Adipocyte (in vitro differentiated cells): ENCODE measurements around the gene CCDC90B.
"Not testable (repeated sequence)": the region's sequence is repeated elsewhere in the genome, so short reads cannot be mapped to it uniquely, and the experiment has no call there.

Experiments used
- DNase-seq: peaks from one replicate; pipeline ENCODE4 v3.0.0-alpha.2; 2015; ENCODE audit warnings: low read depth
- H3K27me3 ChIP-seq: replicated peaks from 2 replicates; pipeline ENCODE4 v1.7.0; 2013; ENCODE audit warnings: mild to moderate bottlenecking, low read length, moderate library complexity; ENCODE audit not compliant: control insufficient read depth, insufficient read depth
- H3K36me3 ChIP-seq: 2 replicates; pipeline ENCODE4 v1.7.0; 2013; ENCODE audit warnings: low read length, mild to moderate bottlenecking, moderate library complexity; ENCODE audit not compliant: control insufficient read depth, insufficient read depth, severe bottlenecking
- H3K4me1 ChIP-seq: 2 replicates; pipeline ENCODE4 v1.7.0; 2013; ENCODE audit warnings: mild to moderate bottlenecking, low read length, moderate library complexity; ENCODE audit not compliant: control insufficient read depth, insufficient read depth
- H3K4me3 ChIP-seq: 2 replicates; pipeline ENCODE4 v1.7.0; 2013; ENCODE audit warnings: mild to moderate bottlenecking, low read length, moderate library complexity
- H3K9ac ChIP-seq: 2 replicates; pipeline ENCODE4 v1.7.0; 2013; ENCODE audit warnings: mild to moderate bottlenecking, low read length, moderate library complexity
- H3K9me3 ChIP-seq: 2 replicates; pipeline ENCODE4 v1.7.0; 2013; ENCODE audit warnings: mild to moderate bottlenecking, low read length, moderate library complexity; ENCODE audit not compliant: control insufficient read depth

Gene CCDC90B

DNA sequence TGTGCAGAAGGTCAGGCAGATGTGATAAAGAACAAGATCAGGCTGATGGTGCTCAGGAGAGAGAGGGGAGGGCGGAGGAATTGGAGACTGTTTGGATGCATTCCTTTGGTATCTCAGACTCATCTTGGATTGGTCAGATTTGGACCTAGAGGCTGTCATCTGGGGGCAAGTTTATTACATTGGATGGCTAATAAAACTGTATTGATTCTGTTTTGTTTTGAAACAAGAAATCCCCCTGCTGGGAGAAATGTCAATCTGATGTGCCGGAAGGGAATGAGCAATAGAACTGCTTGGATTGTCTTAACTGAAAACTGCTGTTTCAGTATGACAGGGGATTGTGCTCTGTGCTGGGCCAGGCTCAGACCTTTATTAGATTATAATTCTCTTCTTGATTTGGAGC, 25.5 kb upstream of the CCDC90B start:
- Histone ChIP-seq H3K4me1 (no peaks in the 10 kb centered on the region), H3K36me3 (no peaks in the 10 kb centered on the region), H3K9me3 (no peaks in the 10 kb centered on the region), H3K4me3 (no peak overlapping the region), H3K27me3 (peaks cover 4% of the 10 kb centered on the region), H3K9ac (no peak overlapping the region)
- no peak for DNase-seq

DNA sequence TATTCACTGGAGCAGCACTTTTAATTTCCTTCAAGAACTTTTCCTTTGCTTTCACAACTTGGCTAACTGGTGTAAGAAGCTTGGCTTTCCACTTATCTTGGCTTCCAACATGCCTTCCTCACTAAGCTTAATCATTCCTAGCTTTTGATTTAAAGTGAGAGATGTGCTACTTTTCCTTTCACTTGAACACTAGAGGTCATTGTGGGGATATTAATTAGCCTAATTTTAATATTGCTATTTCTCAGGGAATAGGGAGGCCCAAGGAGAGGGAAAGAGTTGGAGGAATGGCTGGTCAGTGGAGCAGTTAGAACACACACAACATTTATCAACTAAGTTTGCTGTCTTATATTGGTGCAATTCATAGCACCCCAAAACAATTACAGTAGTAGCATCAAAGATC, 24.6 kb upstream of the CCDC90B start:
- no peak overlapping the region for H3K4me3 ChIP-seq
- H3K9ac ChIP-seq: no peak overlapping the region

DNA sequence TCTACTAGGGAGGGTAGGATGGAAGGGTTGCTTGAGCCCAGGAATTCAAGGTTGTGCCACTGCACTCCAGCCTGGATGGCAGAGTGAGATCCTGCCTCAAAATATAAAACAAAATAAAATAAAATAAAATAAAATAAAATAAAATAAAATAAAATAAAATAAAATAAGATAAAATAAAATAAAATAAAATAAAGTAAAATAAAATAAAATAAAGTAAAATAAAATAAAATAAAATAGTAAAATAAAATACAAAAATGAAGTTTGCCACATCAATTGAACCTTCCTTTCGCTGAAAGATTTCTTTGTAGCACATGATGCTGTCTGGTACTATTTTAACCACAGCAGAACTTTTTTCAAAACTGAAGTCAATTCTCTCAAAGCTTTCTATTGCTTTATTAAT, 22.4 kb upstream of the CCDC90B start:
- not testable (repeated sequence) for DNase-seq, H3K27me3 ChIP-seq

More for the DNA sequence above, 24.6 kb upstream of the CCDC90B start:
- no peaks in the 10 kb centered on the region for H3K4me1 ChIP-seq
- no peaks in the 10 kb centered on the region for H3K36me3 ChIP-seq
- H3K9me3 ChIP-seq: no peaks in the 10 kb centered on the region
- DNase-seq: no peak
- peaks cover 4% of the 10 kb centered on the region for H3K27me3 ChIP-seq

DNA sequence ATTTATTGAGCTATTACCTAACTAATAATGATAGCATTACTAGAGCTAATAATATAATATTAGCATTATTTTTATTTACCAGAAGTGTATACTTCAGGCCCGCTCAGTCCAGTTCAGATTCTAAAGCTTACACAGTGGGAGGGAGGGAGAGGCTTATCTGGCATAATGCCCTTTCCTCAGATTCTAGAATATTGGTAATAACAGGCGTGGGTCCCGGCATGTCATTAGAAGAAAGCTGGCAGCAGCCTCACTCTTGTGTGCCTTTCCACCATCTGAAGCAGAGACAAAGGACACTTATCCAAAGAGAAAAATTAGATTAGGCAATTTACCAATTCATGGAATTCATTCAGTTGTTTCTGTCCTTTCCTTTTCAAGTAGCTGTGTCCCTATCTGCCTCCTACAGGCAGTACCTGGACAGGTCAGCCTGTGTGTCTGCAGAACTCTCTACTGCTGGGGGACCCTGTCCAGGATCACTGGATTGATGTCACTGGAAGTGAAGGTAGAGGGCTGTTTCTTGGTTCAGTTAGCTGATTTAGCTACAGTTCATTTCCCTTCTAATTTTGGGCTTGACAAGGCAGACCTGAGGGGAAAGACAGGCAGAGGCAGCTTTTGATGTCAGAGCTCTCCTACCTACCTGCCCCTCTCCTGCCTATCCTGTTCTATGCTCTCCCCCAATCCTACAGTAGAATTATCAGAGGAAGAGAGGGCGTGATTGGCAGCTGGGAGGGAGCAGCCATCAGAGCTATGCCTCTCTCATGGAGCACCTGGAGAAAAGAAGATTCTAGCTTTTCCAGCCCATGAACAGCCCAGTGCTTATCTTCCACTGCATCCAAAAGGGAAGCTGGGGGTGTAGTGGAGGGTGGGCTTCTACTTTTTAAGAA, 20.3 kb upstream of the CCDC90B start:
- H3K27me3 ChIP-seq: no peaks in the 10 kb centered on the region
- no peak overlapping the region for H3K4me3 ChIP-seq
- H3K9me3 ChIP-seq: no peaks in the 10 kb centered on the region
- H3K36me3 ChIP-seq: no peaks in the 10 kb centered on the region
- no peak for DNase-seq
- H3K4me1 ChIP-seq: no peaks in the 10 kb centered on the region
- H3K9ac ChIP-seq: no peak overlapping the region

More for the DNA sequence above, 22.4 kb upstream of the CCDC90B start:
- H3K4me1 ChIP-seq, H3K4me3 ChIP-seq, H3K36me3 ChIP-seq, H3K9ac ChIP-seq, H3K9me3 ChIP-seq: not testable (repeated sequence)

DNA sequence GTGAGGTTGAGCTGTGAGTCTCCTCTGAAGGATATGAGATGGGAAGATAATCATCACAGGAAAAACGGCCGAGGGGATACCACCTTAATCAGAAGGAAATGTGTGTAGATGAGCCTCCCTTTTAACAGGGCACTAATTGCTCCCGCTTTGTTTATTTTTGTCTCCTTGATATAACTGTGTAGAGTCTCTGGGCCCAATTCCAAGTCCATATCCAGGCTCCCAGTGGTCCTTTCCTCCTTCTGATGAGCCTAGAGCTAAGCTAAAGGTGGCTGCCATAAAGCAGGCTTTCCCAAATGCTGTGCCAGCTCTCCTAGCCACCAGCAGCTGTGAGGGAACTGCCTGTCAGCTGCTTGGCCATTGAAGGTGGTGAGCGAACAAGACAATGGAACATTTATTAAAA, 17.1 kb upstream of the CCDC90B start:
- no peak for DNase-seq
- Histone ChIP-seq H3K4me3 (no peak overlapping the region), H3K9me3 (no peaks in the 10 kb centered on the region), H3K27me3 (no peaks in the 10 kb centered on the region), H3K36me3 (no peaks in the 10 kb centered on the region), H3K9ac (no peak overlapping the region), H3K4me1 (no peaks in the 10 kb centered on the region)

DNA sequence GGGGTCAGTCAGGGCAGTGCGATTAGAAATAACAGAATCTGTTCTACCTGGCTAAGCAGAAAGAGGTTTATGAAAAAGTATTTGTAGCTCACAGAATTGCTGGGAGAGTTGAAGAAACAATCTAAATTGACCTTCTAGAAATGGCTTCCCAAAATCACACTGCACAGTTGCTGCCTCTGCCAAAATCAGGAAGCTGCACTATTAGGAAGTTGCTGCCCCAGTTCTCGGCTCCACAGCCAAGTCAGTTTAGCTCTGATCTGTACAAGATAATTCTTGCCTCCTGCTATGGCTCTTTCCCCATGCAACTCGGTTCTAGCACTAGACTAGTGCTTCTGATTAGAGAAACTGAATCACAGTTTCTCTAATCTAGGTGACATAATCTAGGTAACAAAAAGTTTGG, 16.0 kb upstream of the CCDC90B start:
- no peaks in the 10 kb centered on the region for H3K4me1 ChIP-seq
- DNase-seq: no peak
- H3K4me3 ChIP-seq: no peak overlapping the region
- no peak overlapping the region for H3K9ac ChIP-seq
- no peaks in the 10 kb centered on the region for H3K9me3 ChIP-seq
- no peaks in the 10 kb centered on the region for H3K36me3 ChIP-seq
- H3K27me3 ChIP-seq: no peaks in the 10 kb centered on the region

DNA sequence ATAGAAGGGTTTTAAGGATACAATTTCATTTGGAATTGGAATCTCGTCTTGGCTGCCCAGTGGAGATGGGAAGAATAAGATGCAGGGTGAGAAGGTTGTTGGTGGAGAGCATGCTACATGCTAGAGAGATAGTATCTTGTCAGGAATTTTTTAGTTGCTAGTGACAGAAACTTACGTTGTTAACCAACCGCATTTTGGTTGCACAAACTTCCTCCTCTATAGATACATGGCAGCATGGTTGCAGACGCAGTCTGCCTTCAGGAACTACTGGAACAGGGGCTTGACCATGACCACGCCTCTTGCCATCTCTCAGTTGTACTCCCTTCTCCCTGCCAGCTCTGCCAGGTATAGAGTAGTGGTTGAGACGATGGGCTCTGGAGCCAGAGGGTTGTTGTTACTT, 13.5 kb upstream of the CCDC90B start:
- H3K4me1 ChIP-seq: no peaks in the 10 kb centered on the region
- no peak for DNase-seq
- H3K9me3 ChIP-seq: no peaks in the 10 kb centered on the region
- no peaks in the 10 kb centered on the region for H3K27me3 ChIP-seq
- H3K36me3 ChIP-seq: no peaks in the 10 kb centered on the region
- H3K4me3 ChIP-seq: no peak overlapping the region
- no peak overlapping the region for H3K9ac ChIP-seq

GRCh38 chr11:83294208-83294607, 8.0 kb upstream of the CCDC90B start:
- DNase-seq: no peak
- Histone ChIP-seq H3K27me3 (no peaks in the 10 kb centered on the region), H3K9me3 (no peaks in the 10 kb centered on the region), H3K36me3 (no peaks in the 10 kb centered on the region), H3K4me3 (no peak overlapping the region), H3K9ac (no peak overlapping the region), H3K4me1 (peaks cover 2% of the 10 kb centered on the region)

DNA sequence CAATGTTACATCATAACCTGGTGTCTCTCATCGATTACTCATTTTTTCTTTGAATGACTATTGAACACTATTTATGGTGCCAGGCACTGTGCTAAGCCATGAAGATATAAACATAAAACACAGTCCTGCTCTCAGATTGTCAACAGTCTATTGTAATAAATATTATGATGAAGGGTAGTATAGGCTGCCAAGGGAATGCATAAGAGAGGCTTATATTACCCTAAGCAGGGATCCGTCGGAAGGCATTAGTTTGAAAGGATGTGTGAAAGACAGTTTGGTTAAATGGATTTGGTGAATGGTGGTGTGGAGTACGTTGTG, 7.2 kb upstream of the CCDC90B start:
- no peaks in the 10 kb centered on the region for H3K27me3 ChIP-seq
- no peaks in the 10 kb centered on the region for H3K9me3 ChIP-seq
- H3K4me3 ChIP-seq: no peak overlapping the region
- H3K9ac ChIP-seq: no peak overlapping the region
- no peaks in the 10 kb centered on the region for H3K36me3 ChIP-seq
- no peak for DNase-seq
- H3K4me1 ChIP-seq: peaks cover 2% of the 10 kb centered on the region

GRCh38 chr11:83292709-83293456, 6.7 kb upstream of the CCDC90B start:
- Histone ChIP-seq H3K27me3 (no peaks in the 10 kb centered on the region), H3K4me3 (no peak overlapping the region), H3K9ac (no peak overlapping the region), H3K36me3 (no peaks in the 10 kb centered on the region), H3K9me3 (no peaks in the 10 kb centered on the region), H3K4me1 (peaks cover 2% of the 10 kb centered on the region)
- peak; percentile 90 for DNase-seq

GRCh38 chr11:83287631-83288030, 1.5 kb upstream of the CCDC90B start:
- no peaks in the 10 kb centered on the region for H3K9me3 ChIP-seq
- DNase-seq: no peak
- no peaks in the 10 kb centered on the region for H3K27me3 ChIP-seq
- H3K36me3 ChIP-seq: no peaks in the 10 kb centered on the region
- peaks cover 19% of the 10 kb centered on the region for H3K4me1 ChIP-seq
- no peak overlapping the region for H3K9ac ChIP-seq
- H3K4me3 ChIP-seq: no peak overlapping the region
